ENCODE measurements around the gene TKT. TPM values are rescaled to one million over a fixed set of nuclear protein-coding genes. Genes with fewer than 3 reads are reported as not detected.

Gene TKT
- total and polyA plus RNA-seq, 2 of the 4 experiments (the other 2 are of a cell fraction): 280 to 349 TPM

DNA sequence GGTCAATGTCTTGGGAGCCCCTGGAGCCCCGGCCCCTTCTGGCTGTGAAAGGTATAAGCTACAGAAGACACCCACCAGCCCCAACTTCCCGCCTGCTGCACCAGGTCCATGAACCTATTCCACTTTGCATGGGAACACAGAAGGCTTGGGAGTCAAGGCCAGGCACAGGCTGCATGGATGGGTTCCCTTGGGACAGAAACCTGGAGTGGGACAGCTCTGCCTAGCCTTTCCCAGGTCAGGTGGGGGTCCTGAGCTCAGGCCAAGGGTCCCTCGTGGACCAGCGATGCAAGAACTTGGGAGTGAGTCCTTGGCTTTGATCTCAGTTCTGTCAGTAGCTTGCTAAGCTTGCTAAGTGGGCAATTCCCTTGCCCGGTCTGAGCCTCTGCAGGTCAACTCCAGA, 25.0 kb downstream of the TKT start:
- 93% methylated on average over 2 of the region's 5 CpGs; no CpG with 5 or more reads in 1 of the 2 experiments for WGBS, 2 experiments (ENCODE audit: extremely low coverage in 2 of 2, insufficient read length in 1 of 2)
- no peak overlapping the region for H2BK5ac ChIP-seq (ENCODE audit: low read depth, low read length, poor library complexity, severe bottlenecking)
- H2AFZ ChIP-seq (replicated peaks; ENCODE audit: low read length, poor library complexity): no peak overlapping the region
- DNase-seq: no peak
- no TSS peak for BruUV-seq (replicated peaks)
- no peaks in the 10 kb centered on the region for H3K9me3 ChIP-seq (ENCODE audit: control insufficient read depth, insufficient read depth, low read length)
- no peaks in the 10 kb centered on the region for H3K27me3 ChIP-seq (ENCODE audit: control insufficient read depth, insufficient read depth, low read length)
- intact Hi-C loops (cut with micrococcal nuclease): no loop called here
- no peak overlapping the region for H3K4me2 ChIP-seq (ENCODE audit: low read depth, low read length)
- H3K36me3 ChIP-seq (ENCODE audit: control insufficient read depth, insufficient read depth, low read length): peaks cover 95% of the 10 kb centered on the region
- no peak overlapping the region for H4K8ac ChIP-seq (ENCODE audit: low read depth in 2 of 2, low read length in 2 of 2)
- ATAC-seq (ENCODE audit: low read depth): no peak
- in situ Hi-C loops (cut with MboI; ENCODE audit: low sequenced_read_pairs): no loop called here
- no peak overlapping the region for H3K4ac ChIP-seq (ENCODE audit: low read depth, low read length)
- H3K23ac ChIP-seq (ENCODE audit: low read depth, low read length): no peak overlapping the region
- peaks cover 47 to 74% of the 10 kb centered on the region in 2 experiments for H3K79me1 ChIP-seq (ENCODE audit: low read depth in 1 of 2, low read length in 2 of 2)
- H2BK120ac ChIP-seq (ENCODE audit: low read depth, low read length): no peak overlapping the region
- POLR2A ChIA-PET (ENCODE audit: unreplicated experiment): no interaction called here
- no peak overlapping the region for H2AK5ac ChIP-seq (ENCODE audit: low read depth, low read length)
- H3K9me1 ChIP-seq (ENCODE audit: insufficient read depth, low read length): peaks cover 10% of the 10 kb centered on the region; the same call in 1 of the 2 replicates
- H3K4me3 ChIP-seq (ENCODE audit: insufficient read depth, low read depth, low read length): no peak overlapping the region
- dilution Hi-C loops (cut with HindIII; ENCODE audit: low sequenced_read_pairs, unreplicated experiment): no loop called here
- no peak overlapping the region for H3K27ac ChIP-seq (ENCODE audit: insufficient read depth, low read length)
- H2BK20ac ChIP-seq (ENCODE audit: low read depth, low read length): no peak overlapping the region
- CTCF ChIA-PET: no interaction called here
- no peak for TF ChIP-seq FOS (IDR thresholded peaks at IDR 0.05; ENCODE audit: low read depth, low read length)
- H3K56ac ChIP-seq (ENCODE audit: extremely low read depth, insufficient read depth, low read length): no peak overlapping the region
- no peak overlapping the region for H4K5ac ChIP-seq (ENCODE audit: low read depth, low read length)
- no peak overlapping the region for H3K14ac ChIP-seq (replicated peaks; ENCODE audit: low read depth, low read length)
- no peak overlapping the region for H4K91ac ChIP-seq (ENCODE audit: insufficient read depth, low read depth, low read length)
- H3K4me1 ChIP-seq (ENCODE audit: control insufficient read depth, insufficient read depth, low read length): peaks cover 4% of the 10 kb centered on the region
- peaks cover 11% of the 10 kb centered on the region for H4K20me1 ChIP-seq (ENCODE audit: insufficient read depth, low read length)
- H2BK15ac ChIP-seq (ENCODE audit: low read depth, low read length): no peak overlapping the region
- no peak overlapping the region for H2AK9ac ChIP-seq (replicated peaks; ENCODE audit: low read depth, low read length, poor library complexity)
- H3K9ac ChIP-seq (ENCODE audit: low read depth, low read length): no peak overlapping the region
- no peak overlapping the region for H3K18ac ChIP-seq (ENCODE audit: low read depth, low read length)

Measured in IMR-90 (cell line).